ENCODE measurements around the gene MAST4. TPM values are rescaled to one million over a fixed set of nuclear protein-coding genes. Genes with fewer than 3 reads are reported as not detected.
A peak's percentile ranks its signal among the peaks of the same experiment; 100 is the strongest.
"Not testable (repeated sequence)": the region's sequence is repeated elsewhere in the genome, so short reads cannot be mapped to it uniquely, and the experiment has no call there.

The MAST4 gene
- polyA plus RNA-seq, 10 donors = 10.5 to 15.3 (median 13.0) TPM

- no peak for DNase-seq
Measured at GRCh38 chr5:67123819-67124218, 527.6 kb downstream of the MAST4 start.

- DNase-seq = no peak
Measured at GRCh38 chr5:67124556-67124955, 528.4 kb downstream of the MAST4 start.

- not testable (repeated sequence) for DNase-seq
Measured at GRCh38 chr5:67127347-67127895, 531.2 kb downstream of the MAST4 start.

- no peak for DNase-seq
Measured at GRCh38 chr5:67129768-67130167, 533.6 kb downstream of the MAST4 start.

- no peak for DNase-seq
Measured at GRCh38 chr5:67133217-67133616, 537.0 kb downstream of the MAST4 start.

GRCh38 chr5:67133776-67134175 is 537.6 kb downstream of the MAST4 start:
- DNase-seq = no peak

GRCh38 chr5:67135381-67135984 is 539.3 kb downstream of the MAST4 start:
- no peak for DNase-seq

- DNase-seq = no peak
Measured at GRCh38 chr5:67139030-67139429, 542.8 kb downstream of the MAST4 start.

GRCh38 chr5:67140413-67140812 is 544.2 kb downstream of the MAST4 start:
- DNase-seq = no peak

- DNase-seq = no peak
Measured at GRCh38 chr5:67141644-67142043, 545.5 kb downstream of the MAST4 start.

GRCh38 chr5:67142816-67143215 is 546.6 kb downstream of the MAST4 start:
- no peak for DNase-seq

GRCh38 chr5:67143549-67143948 is 547.4 kb downstream of the MAST4 start:
- no peak for DNase-seq

GRCh38 chr5:67144183-67144639 is 548.0 kb downstream of the MAST4 start:
- DNase-seq = no peak

- peak in 2 of 3 donors; percentile 12 to 48 for DNase-seq
Measured at GRCh38 chr5:67146574-67146973, 550.4 kb downstream of the MAST4 start.

GRCh38 chr5:67146981-67147380 is 550.8 kb downstream of the MAST4 start:
- no peak for DNase-seq

GRCh38 chr5:67147760-67148159 is 551.6 kb downstream of the MAST4 start:
- no peak for DNase-seq

GRCh38 chr5:67149057-67149950 is 553.1 kb downstream of the MAST4 start:
- peak; percentile 26 to 83 (median 52) for DNase-seq

- DNase-seq = peak; percentile 19 to 72 (median 39)
Measured at GRCh38 chr5:67149951-67150523, 553.8 kb downstream of the MAST4 start.

- no peak for DNase-seq
Measured at GRCh38 chr5:67152400-67152799, 556.2 kb downstream of the MAST4 start.

- no peak for DNase-seq
Measured at GRCh38 chr5:67153292-67153691, 557.1 kb downstream of the MAST4 start.

- DNase-seq = no peak
Measured at GRCh38 chr5:67154556-67155206, 558.5 kb downstream of the MAST4 start.

All from muscle of back (tissue), 11 donors.